ENCODE results near the gene MCTP1. TPM values are rescaled to one million over a fixed set of nuclear protein-coding genes. Genes with fewer than 3 reads are reported as not detected.

The MCTP1 gene
- total and polyA plus RNA-seq, 9 of the 15 experiments (the other 6 are each of a cell fraction or from before 2014, with no cell fraction given) = 0.04 to 0.93 (median 0.06) TPM; not detected in 4

- BruUV-seq (replicated peaks) = no TSS peak
- H3K27me3 ChIP-seq (ENCODE audit: control insufficient read depth in 2 of 2, insufficient read depth in 2 of 2, low read length in 2 of 2) = no peaks in the 10 kb centered on the region
- no peak overlapping the region for H3K9ac ChIP-seq (ENCODE audit: insufficient read depth in 1 of 2, low read depth in 2 of 2, low read length in 2 of 2)
- no peak overlapping the region for H3K27ac ChIP-seq (ENCODE audit: extremely low read depth, low read depth, low read length)
- H2AFZ ChIP-seq (ENCODE audit: low read depth, low read length) = no peak overlapping the region
- H3K9me1 ChIP-seq (ENCODE audit: control insufficient read depth, insufficient read depth, low read length) = no peaks in the 10 kb centered on the region
- H3K79me2 ChIP-seq (ENCODE audit: control insufficient read depth, insufficient read depth, low read length) = no peaks in the 10 kb centered on the region
- in situ Hi-C loops (cut with MboI) (no loop called here), intact Hi-C loops (cut with micrococcal nuclease) (no loop called here)
- H3K4me3 ChIP-seq = no peak overlapping the region
- no peaks in the 10 kb centered on the region for H3K4me1 ChIP-seq (replicated peaks in 1 of 2; ENCODE audit: control insufficient read depth in 2 of 2, insufficient read depth in 2 of 2, low read length in 2 of 2)
- POLR2A ChIA-PET = no interaction called here
- no peak overlapping the region for H3K4me2 ChIP-seq (ENCODE audit: insufficient read depth, low read length)
- DNase-seq (ENCODE audit: extremely low read depth in 1 of 4, low spot score in 3 of 4) (no peak), FAIRE-seq (no peak), ATAC-seq (no peak)
- H3K9me3 ChIP-seq (replicated peaks; ENCODE audit: control insufficient read depth, insufficient read depth, low read depth, low read length) = no peaks in the 10 kb centered on the region
- CTCF ChIA-PET (ENCODE audit: low intra/inter-chr PET ratio) = no interaction called here
- no peaks in the 10 kb centered on the region for H4K20me1 ChIP-seq (replicated peaks; ENCODE audit: control insufficient read depth, insufficient read depth, low read length)
- 0% methylated on average over 3 of the region's 3 CpGs for WGBS (ENCODE audit: insufficient coverage, low coverage, missing lambda C conversion rate)
- no peaks in the 10 kb centered on the region for H3K36me3 ChIP-seq (ENCODE audit: control insufficient read depth, insufficient read depth, low read length)
- TF ChIP-seq POLR2G (IDR thresholded peaks at IDR 0.05; ENCODE audit: low read depth, low read length) (no peak), ARID4B (CRISPR knock-in tag; IDR thresholded peaks at IDR 0.05) (no peak), HNRNPH1 (optimal IDR thresholded peaks at IDR 0.05; ENCODE audit: low read depth, low read length) (no peak), HDGF (IDR thresholded peaks at IDR 0.05) (no peak), PTRF (tag; IDR thresholded peaks at IDR 0.05) (no peak), EGR1 (conservative IDR thresholded peaks at IDR 0.05) (no peak), GTF2A2 (tag; IDR thresholded peaks at IDR 0.05) (no peak), CAMTA2 (CRISPR knock-in tag; conservative IDR thresholded peaks at IDR 0.05) (no peak), TEAD1 (CRISPR knock-in tag; IDR thresholded peaks at IDR 0.05) (no peak), ZNF696 (CRISPR knock-in tag; conservative IDR thresholded peaks at IDR 0.05) (no peak), CREB1 (IDR thresholded peaks at IDR 0.05) (no peak), CREB1 (CRISPR knock-in tag; IDR thresholded peaks at IDR 0.05) (no peak), HLTF (IDR thresholded peaks at IDR 0.05) (no peak), NUFIP1 (IDR thresholded peaks at IDR 0.05; ENCODE audit: partially characterized antibody) (no peak)
Measured at GRCh38 chr5:95332158-95332557, 47.3 kb upstream of the MCTP1 start.
